Measurements from ENCODE around the gene HOXA3.

Gene HOXA3

DNA sequence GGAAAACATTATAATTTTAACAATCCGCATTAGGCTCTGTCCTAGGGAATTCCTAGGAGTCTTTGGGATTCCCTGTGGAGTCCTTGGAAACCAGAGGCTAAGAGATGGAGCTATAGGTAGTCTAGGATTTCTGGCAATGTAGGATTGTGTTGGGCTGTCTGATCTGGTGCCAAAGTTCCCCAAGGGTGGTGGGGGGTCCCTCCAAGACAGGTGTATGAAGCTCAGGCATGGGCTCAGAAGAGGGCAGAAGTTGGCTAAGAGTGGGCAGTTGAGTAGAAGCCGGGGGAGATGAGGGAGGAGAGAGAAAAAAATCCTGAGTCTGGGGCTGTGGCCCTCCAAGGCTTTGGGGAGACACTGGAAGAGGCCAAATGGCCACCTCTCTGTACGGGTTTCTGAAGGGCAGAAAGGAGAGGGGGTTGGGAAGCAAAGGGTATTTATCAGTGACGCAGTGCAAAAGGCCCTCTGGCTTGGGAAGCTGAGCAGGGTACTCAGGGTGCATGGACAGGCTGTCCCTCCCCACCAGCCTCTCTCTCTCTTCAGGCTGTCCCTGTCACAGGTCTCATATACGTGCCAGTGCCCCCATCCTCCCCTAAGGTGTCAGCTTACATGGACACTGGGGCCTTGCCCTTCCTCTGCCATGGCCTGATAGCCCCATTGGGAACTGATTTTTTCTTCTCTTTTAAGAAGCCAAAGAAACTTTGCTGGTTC, 5.7 kb downstream of the HOXA3 start:
- no peak for DNase-seq (ENCODE audit: low read depth)
- in situ Hi-C loops (cut with HindIII; ENCODE audit: low sequenced_read_pairs), result no loop called here
- TF ChIP-seq, protein P1, sequence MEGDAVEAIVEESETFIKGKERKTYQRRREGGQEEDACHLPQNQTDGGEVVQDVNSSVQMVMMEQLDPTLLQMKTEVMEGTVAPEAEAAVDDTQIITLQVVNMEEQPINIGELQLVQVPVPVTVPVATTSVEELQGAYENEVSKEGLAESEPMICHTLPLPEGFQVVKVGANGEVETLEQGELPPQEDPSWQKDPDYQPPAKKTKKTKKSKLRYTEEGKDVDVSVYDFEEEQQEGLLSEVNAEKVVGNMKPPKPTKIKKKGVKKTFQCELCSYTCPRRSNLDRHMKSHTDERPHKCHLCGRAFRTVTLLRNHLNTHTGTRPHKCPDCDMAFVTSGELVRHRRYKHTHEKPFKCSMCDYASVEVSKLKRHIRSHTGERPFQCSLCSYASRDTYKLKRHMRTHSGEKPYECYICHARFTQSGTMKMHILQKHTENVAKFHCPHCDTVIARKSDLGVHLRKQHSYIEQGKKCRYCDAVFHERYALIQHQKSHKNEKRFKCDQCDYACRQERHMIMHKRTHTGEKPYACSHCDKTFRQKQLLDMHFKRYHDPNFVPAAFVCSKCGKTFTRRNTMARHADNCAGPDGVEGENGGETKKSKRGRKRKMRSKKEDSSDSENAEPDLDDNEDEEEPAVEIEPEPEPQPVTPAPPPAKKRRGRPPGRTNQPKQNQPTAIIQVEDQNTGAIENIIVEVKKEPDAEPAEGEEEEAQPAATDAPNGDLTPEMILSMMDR (IDR thresholded peaks at IDR 0.05; ENCODE audit: low read depth, low read length, missing control alignments), result no peak
- no peak overlapping the region for H3K4me3 ChIP-seq (ENCODE audit: low read depth, low read length)

DNA sequence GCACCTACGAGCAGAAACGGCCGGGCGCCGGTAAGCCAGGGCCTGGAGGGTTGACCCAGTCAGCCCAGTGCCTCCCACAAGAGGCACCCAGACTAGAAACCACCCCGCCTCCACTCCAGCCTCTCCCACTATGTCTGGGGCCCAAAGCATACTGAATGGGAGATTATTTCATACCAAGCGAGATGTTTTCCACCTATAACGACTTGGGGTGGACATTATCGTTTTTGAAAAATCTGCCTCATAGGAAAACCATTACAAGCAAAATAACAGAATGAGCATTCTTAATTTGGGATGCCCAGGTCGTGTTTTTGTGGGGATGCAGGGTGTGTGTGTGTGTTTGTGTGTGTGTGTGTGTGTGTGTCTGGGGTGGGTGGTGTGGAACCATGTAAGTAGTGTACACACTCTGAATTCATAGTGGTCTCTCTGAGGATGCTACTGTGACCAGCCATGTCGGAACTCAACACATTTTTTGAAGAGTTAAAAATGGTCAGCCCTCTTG, 6.4 kb downstream of the HOXA3 start:
- in situ Hi-C loops (cut with HindIII; ENCODE audit: low sequenced_read_pairs), result no loop called here
- H3K4me3 ChIP-seq (ENCODE audit: low read depth, low read length), result no peak overlapping the region
- TF ChIP-seq, protein P1 (IDR thresholded peaks at IDR 0.05; ENCODE audit: low read depth, low read length, missing control alignments), result no peak
- no peak for DNase-seq (ENCODE audit: low read depth)

DNA sequence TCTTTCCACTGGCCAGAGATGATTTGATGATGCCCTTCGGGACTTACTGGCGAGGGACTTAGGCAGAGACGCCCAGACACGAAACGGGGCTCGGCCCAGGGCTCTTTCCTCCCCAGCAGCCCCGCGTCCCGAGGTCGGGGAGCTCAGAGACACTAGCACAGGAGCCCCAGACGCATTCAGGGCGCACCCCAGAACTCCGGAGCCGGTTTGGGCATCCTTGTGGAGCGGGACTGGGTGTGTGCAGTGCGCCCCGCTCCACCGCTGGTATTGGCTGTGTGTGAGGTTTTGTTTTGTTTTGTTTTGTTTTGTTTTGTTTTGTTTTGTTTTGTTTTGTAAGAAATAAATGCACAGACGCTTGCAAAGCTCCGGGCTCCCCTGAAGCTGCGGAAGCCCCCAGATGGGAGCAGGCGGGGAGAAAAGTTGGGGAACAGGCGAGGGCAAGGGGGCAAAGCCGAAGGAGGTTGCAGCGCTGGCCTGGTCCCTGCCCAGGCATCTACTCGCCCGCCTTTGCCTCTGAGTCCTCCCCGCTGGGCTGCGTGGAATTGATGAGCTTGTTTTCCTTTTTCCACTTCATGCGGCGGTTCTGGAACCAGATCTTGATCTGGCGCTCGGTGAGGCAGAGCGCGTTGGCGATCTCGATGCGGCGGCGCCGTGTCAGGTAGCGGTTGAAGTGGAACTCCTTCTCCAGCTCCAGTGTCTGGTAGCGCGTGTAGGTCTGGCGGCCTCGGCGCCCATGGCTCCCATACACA, 7.0 kb downstream of the HOXA3 start:
- no peak overlapping the region for H3K4me3 ChIP-seq (ENCODE audit: low read depth, low read length)
- TF ChIP-seq, protein P1 (IDR thresholded peaks at IDR 0.05; ENCODE audit: low read depth, low read length, missing control alignments), result no peak
- in situ Hi-C loops (cut with HindIII; ENCODE audit: low sequenced_read_pairs), result no loop called here
- no peak for DNase-seq (ENCODE audit: low read depth)

DNA sequence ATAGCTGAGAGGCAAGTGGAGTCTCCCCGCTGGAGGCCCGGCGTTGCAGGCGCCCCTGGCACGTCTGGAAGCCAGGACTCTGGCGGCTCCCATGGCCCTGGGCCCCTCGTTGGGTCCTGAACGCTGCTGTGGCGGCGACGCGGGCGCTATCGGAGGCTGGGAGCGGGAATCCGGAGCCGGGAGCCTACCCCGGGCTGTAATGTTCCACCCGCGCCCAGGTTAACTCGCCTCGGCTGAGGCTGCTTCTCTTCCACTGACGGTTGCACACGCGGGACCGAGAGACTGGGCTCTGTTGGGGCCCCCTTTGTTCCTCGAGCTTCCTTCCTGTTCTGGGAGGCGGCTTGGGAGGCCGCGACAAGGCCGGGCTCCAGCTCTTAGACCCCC, 7.6 kb downstream of the HOXA3 start:
- in situ Hi-C loops (cut with HindIII; ENCODE audit: low sequenced_read_pairs), result no loop called here
- TF ChIP-seq, protein P1 (IDR thresholded peaks at IDR 0.05; ENCODE audit: low read depth, low read length, missing control alignments), result no peak
- H3K4me3 ChIP-seq (ENCODE audit: low read depth, low read length), result no peak overlapping the region
- DNase-seq (ENCODE audit: low read depth), result no peak

DNA sequence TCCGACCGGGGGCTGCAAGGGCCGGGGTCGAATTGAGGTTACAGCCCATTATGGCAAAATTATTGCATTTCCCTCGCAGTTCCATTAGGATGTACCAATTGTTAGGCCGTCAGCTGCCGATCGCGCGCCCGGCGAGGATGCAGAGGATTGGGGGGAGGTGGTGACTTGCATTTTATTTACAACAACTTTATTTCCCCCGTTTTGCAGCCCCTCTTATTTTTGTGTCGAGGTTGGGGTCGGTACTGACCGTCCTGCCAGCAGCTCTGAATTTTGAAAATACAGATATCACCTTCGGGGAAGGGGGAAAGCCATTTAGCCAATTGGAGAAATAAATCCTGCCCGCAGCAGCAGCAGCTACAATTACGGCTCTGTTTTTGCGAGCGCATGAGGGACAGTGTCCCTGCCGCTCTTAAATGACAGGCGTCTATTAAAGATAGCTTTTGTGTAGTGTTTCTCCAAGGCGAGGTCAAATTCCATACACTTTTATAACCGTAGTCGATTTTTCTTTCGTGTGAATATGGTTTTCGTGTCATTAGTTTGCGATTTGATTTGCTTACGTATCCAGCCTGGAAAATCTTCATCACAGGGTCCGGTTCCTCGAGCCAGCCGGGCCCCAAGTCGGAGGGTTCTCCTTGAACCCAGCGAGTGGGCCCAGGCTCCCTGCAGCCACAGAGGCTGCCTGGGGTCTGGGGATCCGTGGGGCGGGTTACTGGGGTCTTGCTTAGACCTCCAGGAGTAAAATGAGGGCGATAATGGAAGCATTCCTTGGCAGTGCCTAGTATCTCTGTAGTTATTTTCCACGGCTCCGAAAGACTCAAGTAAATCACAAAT, 8.2 kb downstream of the HOXA3 start:
- TF ChIP-seq, protein P1 (IDR thresholded peaks at IDR 0.05; ENCODE audit: low read depth, low read length, missing control alignments), result no peak
- in situ Hi-C loops (cut with HindIII; ENCODE audit: low sequenced_read_pairs), result no loop called here
- DNase-seq (ENCODE audit: low read depth), result no peak
- no peak overlapping the region for H3K4me3 ChIP-seq (ENCODE audit: low read depth, low read length)
